Ishikawa (cell line): ENCODE results near the gene MN1.

Source experiments
- CEBPB ChIP-seq: IDR thresholded peaks from 2 replicates; pipeline ENCODE4 v1.6.1; 2012
- CREB1 ChIP-seq: IDR thresholded peaks from 2 replicates; pipeline ENCODE4 v1.6.1; 2012; ENCODE audit warnings: low read depth
- EGR1 ChIP-seq: IDR thresholded peaks from 2 replicates; pipeline ENCODE4 v1.6.1; 2012
- EP300 ChIP-seq: IDR thresholded peaks from 2 replicates; pipeline ENCODE4 v1.6.1; 2012; ENCODE audit warnings: borderline replicate concordance
- FOXM1 ChIP-seq: IDR thresholded peaks from 2 replicates; pipeline ENCODE4 v1.6.1; 2012; ENCODE audit warnings: low read depth, borderline replicate concordance
- NFIC ChIP-seq: IDR thresholded peaks from 2 replicates; pipeline ENCODE4 v1.6.1; 2012
- RAD21 ChIP-seq: IDR thresholded peaks from 2 replicates; pipeline ENCODE4 v1.6.1; 2012; ENCODE audit warnings: low read depth
- TAF1 ChIP-seq: IDR thresholded peaks from 2 replicates; pipeline ENCODE4 v1.6.1; 2012; ENCODE audit warnings: low read depth, mild to moderate bottlenecking
- TCF12 ChIP-seq: IDR thresholded peaks from 2 replicates; pipeline ENCODE4 v1.6.1; 2012; ENCODE audit warnings: low read depth
- TEAD4 ChIP-seq: IDR thresholded peaks from 2 replicates; pipeline ENCODE4 v1.6.1; 2012
- YY1 ChIP-seq: IDR thresholded peaks from 2 replicates; pipeline ENCODE4 v1.6.1; 2012; ENCODE audit warnings: low read depth
- ZBTB7A ChIP-seq: IDR thresholded peaks from 2 replicates; pipeline ENCODE4 v1.6.1; 2012; ENCODE audit warnings: low read depth
- TF ChIP-seq, protein P1 (sequence below): IDR thresholded peaks from 2 replicates; pipeline ENCODE4 v1.6.1; 2012
- TF ChIP-seq, protein P2 (sequence below): IDR thresholded peaks from 2 replicates; pipeline ENCODE4 v1.6.1; 2012; ENCODE audit warnings: low read depth, mild to moderate bottlenecking
- TF ChIP-seq, protein P3 (sequence below): IDR thresholded peaks from 2 replicates; pipeline ENCODE4 v1.6.1; 2012

Gene MN1

DNA sequence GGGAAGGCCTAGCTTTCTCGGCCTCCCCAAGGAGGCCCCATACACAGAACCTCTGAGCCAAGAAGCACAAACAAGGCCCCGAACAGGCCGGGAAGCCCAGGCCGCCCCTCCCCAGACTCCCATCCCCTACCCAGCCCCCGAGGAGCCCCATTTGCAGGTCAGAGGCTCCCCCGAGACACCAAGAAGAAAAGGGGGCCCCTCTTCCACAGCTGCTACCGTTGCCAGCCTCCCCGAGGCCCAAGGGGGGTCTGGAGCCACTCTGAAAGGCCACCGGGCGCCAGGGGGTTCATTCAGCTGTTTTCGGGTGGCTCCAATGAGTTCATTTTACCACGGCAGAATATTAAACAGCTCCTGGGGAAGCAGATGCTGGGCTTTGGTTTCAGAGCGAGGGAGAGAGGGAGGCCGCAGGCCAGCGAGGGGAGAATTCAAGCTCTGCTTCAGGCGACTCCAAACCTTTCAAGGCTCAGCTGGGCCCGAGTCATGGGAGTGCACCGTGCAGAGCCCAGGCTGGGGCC lies 28.5 kb downstream of the MN1 start:
- TF ChIP-seq EGR1 (no peak), EP300 (no peak), TCF12 (no peak), ZBTB7A (no peak), YY1 (no peak), TAF1 (no peak), CEBPB (no peak), FOXM1 (no peak), TEAD4 (no peak)
- TF ChIP-seq, protein P1, sequence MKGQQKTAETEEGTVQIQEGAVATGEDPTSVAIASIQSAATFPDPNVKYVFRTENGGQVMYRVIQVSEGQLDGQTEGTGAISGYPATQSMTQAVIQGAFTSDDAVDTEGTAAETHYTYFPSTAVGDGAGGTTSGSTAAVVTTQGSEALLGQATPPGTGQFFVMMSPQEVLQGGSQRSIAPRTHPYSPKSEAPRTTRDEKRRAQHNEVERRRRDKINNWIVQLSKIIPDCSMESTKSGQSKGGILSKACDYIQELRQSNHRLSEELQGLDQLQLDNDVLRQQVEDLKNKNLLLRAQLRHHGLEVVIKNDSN, result no peak
- TF ChIP-seq, protein P2, sequence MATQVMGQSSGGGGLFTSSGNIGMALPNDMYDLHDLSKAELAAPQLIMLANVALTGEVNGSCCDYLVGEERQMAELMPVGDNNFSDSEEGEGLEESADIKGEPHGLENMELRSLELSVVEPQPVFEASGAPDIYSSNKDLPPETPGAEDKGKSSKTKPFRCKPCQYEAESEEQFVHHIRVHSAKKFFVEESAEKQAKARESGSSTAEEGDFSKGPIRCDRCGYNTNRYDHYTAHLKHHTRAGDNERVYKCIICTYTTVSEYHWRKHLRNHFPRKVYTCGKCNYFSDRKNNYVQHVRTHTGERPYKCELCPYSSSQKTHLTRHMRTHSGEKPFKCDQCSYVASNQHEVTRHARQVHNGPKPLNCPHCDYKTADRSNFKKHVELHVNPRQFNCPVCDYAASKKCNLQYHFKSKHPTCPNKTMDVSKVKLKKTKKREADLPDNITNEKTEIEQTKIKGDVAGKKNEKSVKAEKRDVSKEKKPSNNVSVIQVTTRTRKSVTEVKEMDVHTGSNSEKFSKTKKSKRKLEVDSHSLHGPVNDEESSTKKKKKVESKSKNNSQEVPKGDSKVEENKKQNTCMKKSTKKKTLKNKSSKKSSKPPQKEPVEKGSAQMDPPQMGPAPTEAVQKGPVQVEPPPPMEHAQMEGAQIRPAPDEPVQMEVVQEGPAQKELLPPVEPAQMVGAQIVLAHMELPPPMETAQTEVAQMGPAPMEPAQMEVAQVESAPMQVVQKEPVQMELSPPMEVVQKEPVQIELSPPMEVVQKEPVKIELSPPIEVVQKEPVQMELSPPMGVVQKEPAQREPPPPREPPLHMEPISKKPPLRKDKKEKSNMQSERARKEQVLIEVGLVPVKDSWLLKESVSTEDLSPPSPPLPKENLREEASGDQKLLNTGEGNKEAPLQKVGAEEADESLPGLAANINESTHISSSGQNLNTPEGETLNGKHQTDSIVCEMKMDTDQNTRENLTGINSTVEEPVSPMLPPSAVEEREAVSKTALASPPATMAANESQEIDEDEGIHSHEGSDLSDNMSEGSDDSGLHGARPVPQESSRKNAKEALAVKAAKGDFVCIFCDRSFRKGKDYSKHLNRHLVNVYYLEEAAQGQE, result no peak
- TF ChIP-seq, protein P3, sequence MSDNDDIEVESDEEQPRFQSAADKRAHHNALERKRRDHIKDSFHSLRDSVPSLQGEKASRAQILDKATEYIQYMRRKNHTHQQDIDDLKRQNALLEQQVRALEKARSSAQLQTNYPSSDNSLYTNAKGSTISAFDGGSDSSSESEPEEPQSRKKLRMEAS, result no peak

DNA sequence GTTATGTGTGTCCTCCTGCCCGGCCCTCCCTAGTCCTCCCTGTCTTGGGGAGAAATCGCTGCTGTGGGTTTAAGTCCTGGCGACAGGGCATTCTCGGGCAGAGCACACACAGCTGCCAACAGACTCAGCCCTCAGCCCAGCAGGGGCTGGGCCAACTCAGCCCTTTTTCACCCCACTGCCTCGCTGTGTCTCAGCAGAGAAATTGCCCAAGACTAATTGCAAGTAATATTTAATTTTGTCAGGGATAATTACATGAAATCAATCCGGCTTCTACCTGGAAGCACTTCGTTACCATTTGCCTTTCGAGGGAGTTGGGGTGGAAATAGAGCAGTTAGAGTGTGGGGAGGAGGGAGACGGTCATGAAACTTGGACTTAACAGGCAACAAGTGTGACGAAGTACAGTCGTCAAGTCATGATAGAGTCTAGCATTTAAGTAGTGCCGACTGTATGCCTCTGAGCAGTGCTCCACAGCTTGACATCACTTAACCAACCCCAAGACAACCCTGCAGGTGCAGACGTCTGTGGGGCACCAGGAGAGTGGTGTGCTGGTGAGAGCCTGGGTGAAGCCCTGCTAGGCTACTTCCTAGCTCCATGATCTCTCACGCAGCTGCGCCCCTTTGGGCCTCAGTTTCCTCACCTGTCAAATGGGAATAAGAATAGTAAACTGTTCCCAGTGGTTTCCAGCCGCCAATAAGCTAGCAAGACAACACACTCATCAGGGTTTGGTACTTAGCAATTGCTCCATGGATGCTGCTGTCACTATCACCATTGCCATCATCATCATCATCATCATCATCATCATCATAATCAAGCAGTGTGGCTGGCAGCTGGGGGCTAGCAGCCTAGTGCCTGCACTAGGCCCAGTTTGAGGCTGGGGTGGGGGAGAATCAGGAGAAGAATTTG lies 29.2 kb downstream of the MN1 start:
- TF ChIP-seq FOXM1, result no peak

DNA sequence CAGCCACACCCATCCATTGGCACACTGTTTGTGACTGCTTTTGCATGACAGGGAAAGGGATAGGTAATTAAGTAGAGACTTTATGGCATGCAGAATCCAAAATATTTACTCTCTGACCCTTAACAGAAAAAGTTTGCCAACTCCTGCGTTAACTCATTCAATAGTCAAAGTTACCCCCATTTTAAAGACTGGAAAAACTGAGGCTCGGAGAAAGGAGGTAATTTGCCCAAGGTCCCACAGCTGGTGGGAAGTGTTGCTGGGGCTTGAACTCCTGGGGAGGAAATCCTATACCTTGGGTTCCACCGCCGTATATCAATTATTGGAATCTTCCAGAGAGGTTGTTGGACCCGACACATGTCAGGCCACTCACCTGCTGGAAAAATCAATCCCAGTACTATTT lies 29.9 kb downstream of the MN1 start:
- TF ChIP-seq TEAD4 (no peak), RAD21 (no peak), CREB1 (no peak), EGR1 (no peak), CEBPB (no peak), NFIC (no peak), TCF12 (no peak), EP300 (no peak), FOXM1 (no peak), TAF1 (no peak), YY1 (no peak), ZBTB7A (no peak)
- TF ChIP-seq, protein P2, result no peak
- TF ChIP-seq, protein P3, result no peak
- TF ChIP-seq, protein P1, result no peak

DNA sequence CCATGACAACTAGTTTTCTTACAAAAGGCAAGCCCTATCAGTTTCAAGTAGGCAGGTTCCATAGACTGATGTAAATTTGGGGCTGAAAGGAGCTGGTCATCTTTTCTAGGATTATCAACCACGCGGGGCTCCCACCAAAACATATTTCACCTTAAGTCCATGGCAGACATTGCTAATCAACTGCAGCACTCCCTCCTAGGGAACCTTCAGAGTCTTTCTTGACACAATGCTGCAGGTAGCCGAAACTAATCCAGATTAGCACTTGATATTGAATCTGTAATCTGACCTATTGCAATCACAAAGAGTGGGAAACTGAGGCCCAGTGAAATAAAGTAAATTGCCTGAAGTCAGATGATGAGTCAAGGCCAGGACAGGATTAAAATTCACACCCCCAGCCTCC lies 32.5 kb downstream of the MN1 start:
- TF ChIP-seq YY1 (no peak), RAD21 (no peak), NFIC (no peak), CREB1 (no peak), CEBPB (no peak), EP300 (no peak), TAF1 (no peak), EGR1 (no peak), TEAD4 (no peak)
- TF ChIP-seq, protein P2, result no peak
- TF ChIP-seq, protein P1, result no peak
- TF ChIP-seq, protein P3, result no peak
